Skin of body (tissue), 2 donors: Measurements from ENCODE around the gene SHC3. TPM values are rescaled to one million over a fixed set of nuclear protein-coding genes. Genes with fewer than 3 reads are reported as not detected.

Experiments
- DNase-seq: peaks from one replicate; lab custom pipeline; 2025; lab: John Stamatoyannopoulos, UW
- total RNA-seq: library from RNA; depleted of rRNA; stranded (reverse); fragments of >200 nt; gene quantifications from one replicate; pipeline ENCODE4 v1.2.3, GENCODE V29; 2014

The SHC3 gene
- total RNA-seq, 1 donor from 2014 or later, result 0.79 TPM

GRCh38 chr9:89187541-89187940 is 8.9 kb upstream of the SHC3 start:
- no peak for DNase-seq

GRCh38 chr9:89186960-89187359 is 8.3 kb upstream of the SHC3 start:
- no peak for DNase-seq

- no peak for DNase-seq
Measured at GRCh38 chr9:89185980-89186379, 7.4 kb upstream of the SHC3 start.

- no peak for DNase-seq
Measured at GRCh38 chr9:89183146-89183545, 4.5 kb upstream of the SHC3 start.

- no peak for DNase-seq
Measured at GRCh38 chr9:89182369-89182768, 3.8 kb upstream of the SHC3 start.

GRCh38 chr9:89179895-89180734 is 1.5 kb upstream of the SHC3 start:
- peak; percentile 83 for DNase-seq

GRCh38 chr9:89179540-89179894 is 899 bp upstream of the SHC3 start:
- DNase-seq, result no peak

- no peak for DNase-seq
Measured at GRCh38 chr9:89178830-89179539, 367 bp upstream of the SHC3 start.

GRCh38 chr9:89177012-89177943 is 1.3 kb downstream of the SHC3 start:
- no peak for DNase-seq

GRCh38 chr9:89175828-89176261 is 2.8 kb downstream of the SHC3 start:
- no peak for DNase-seq

- no peak for DNase-seq
Measured at GRCh38 chr9:89174291-89174690, 4.3 kb downstream of the SHC3 start.

- DNase-seq, result no peak
Measured at GRCh38 chr9:89173072-89173471, 5.5 kb downstream of the SHC3 start.

GRCh38 chr9:89172398-89172797 is 6.2 kb downstream of the SHC3 start:
- DNase-seq, result no peak

GRCh38 chr9:89171693-89172092 is 6.9 kb downstream of the SHC3 start:
- DNase-seq, result no peak

GRCh38 chr9:89171231-89171630 is 7.4 kb downstream of the SHC3 start:
- no peak for DNase-seq

- DNase-seq, result no peak
Measured at GRCh38 chr9:89168901-89169813, 9.5 kb downstream of the SHC3 start.

- no peak for DNase-seq
Measured at GRCh38 chr9:89167788-89168187, 10.8 kb downstream of the SHC3 start.

- DNase-seq, result no peak
Measured at GRCh38 chr9:89166852-89167251, 11.8 kb downstream of the SHC3 start.

- no peak for DNase-seq
Measured at GRCh38 chr9:89165880-89166279, 12.7 kb downstream of the SHC3 start.

- DNase-seq, result no peak
Measured at GRCh38 chr9:89165341-89165740, 13.3 kb downstream of the SHC3 start.

GRCh38 chr9:89161221-89161620 is 17.4 kb downstream of the SHC3 start:
- no peak for DNase-seq
